Cardiac muscle cell (in vitro differentiated cells and primary cell): ENCODE data around the gene ERC2. TPM values are rescaled to one million over a fixed set of nuclear protein-coding genes. Genes with fewer than 3 reads are reported as not detected.

Source experiments
- DNase-seq, 2 donors: peaks; one replicate each; pipeline versions ENCODE4 v3.0.0 to v3.0.0-alpha.2; 2010 to 2017; ENCODE audit warnings: low read depth in 1 of 2, low spot score in 1 of 2
- H3K27ac ChIP-seq: fragments of 200-600 bp; sonication (generic); 2 replicates; pipeline ENCODE4 v1.5.1; 2016
- H3K27me3 ChIP-seq: fragments of 200-600 bp; sonication (generic); 2 replicates; pipeline ENCODE4 v1.6.0; 2016; ENCODE audit warnings: control low read depth
- H3K36me3 ChIP-seq: fragments of 200-600 bp; sonication (generic); 2 replicates; pipeline ENCODE4 v1.5.1; 2016; ENCODE audit warnings: control low read depth
- H3K4me1 ChIP-seq: fragments of 200-600 bp; sonication (generic); 2 replicates; pipeline ENCODE4 v1.8.1; 2017; ENCODE audit warnings: low read depth, mild to moderate bottlenecking, mixed run types
- H3K4me3 ChIP-seq: fragments of 200-600 bp; sonication (generic); 2 replicates; pipeline ENCODE4 v1.5.1; 2016; ENCODE audit warnings: mild to moderate bottlenecking
- H3K9me3 ChIP-seq: fragments of 200-600 bp; sonication (generic); 2 replicates; pipeline ENCODE4 v1.5.1; 2017; ENCODE audit warnings: low read depth, mild to moderate bottlenecking, control low read depth
- polyA plus RNA-seq: library from polyadenylated mRNA; unstranded; fragments of >200 nt; fragmentation: Nextera tagmentation; extraction: Ambion mirVana; gene quantifications from 2 replicates; pipeline ENCODE4 v1.2.1, GENCODE V29; 2016
- total RNA-seq: library from RNA; depleted of rRNA; stranded (reverse); fragments of >200 nt; gene quantifications from 2 replicates; pipeline ENCODE4 v1.2.3, GENCODE V29; 2016
- TF ChIP-seq, protein P1 (sequence below): IDR thresholded peaks from 2 replicates; pipeline ENCODE4 v1.5.1; 2012; ENCODE audit warnings: low read depth, mild to moderate bottlenecking, low read length

The ERC2 gene
- total and polyA plus RNA-seq, 2 experiments from 2014 or later = 18.1 to 29.0 TPM

DNA sequence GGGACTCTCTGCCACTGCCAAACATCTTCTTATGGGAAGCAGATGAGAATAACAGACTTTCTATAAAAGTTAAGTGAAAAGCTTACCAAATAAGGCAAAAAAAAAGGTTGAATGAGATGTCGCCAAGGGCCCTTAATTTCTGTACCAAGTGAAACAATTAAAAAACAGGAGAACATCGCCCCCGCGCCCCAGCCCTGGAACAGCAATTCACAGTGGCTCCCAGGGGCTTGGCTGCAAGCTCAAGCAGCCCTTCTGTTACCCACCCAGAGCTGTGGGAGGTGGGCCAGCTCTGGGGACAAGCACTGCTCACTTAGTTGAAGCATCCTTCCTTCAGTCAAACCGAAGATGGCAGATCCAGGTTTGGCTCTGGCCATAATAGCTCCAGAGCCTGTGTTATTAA, 208.0 kb downstream of the ERC2 start:
- Histone ChIP-seq H3K4me1 (no peaks in the 10 kb centered on the region), H3K27me3 (no peaks in the 10 kb centered on the region), H3K36me3 (no peaks in the 10 kb centered on the region), H3K4me3 (no peak overlapping the region), H3K27ac (no peak overlapping the region), H3K9me3 (no peaks in the 10 kb centered on the region)
- TF ChIP-seq, protein P1, sequence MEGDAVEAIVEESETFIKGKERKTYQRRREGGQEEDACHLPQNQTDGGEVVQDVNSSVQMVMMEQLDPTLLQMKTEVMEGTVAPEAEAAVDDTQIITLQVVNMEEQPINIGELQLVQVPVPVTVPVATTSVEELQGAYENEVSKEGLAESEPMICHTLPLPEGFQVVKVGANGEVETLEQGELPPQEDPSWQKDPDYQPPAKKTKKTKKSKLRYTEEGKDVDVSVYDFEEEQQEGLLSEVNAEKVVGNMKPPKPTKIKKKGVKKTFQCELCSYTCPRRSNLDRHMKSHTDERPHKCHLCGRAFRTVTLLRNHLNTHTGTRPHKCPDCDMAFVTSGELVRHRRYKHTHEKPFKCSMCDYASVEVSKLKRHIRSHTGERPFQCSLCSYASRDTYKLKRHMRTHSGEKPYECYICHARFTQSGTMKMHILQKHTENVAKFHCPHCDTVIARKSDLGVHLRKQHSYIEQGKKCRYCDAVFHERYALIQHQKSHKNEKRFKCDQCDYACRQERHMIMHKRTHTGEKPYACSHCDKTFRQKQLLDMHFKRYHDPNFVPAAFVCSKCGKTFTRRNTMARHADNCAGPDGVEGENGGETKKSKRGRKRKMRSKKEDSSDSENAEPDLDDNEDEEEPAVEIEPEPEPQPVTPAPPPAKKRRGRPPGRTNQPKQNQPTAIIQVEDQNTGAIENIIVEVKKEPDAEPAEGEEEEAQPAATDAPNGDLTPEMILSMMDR = no peak
- DNase-seq = no peak

DNA sequence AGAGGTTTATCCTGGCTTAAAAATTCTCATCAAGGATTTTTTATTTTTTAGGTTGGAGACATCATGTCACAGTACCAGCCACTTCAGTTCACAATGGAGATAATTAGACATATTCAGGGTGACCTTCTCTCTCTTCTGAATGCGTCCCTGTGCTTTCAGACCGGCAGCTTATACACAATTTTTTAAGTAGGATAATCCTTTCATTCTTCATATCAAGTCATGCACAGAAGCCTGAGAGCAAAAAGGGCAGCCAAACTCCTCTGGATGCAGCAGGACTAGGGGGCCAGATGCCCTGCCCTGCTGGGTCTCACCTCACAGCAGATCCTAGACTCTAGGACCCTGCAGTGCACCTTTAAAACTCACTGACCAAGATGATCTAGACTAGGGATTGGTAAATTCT, 210.4 kb downstream of the ERC2 start:
- no peak for DNase-seq
- H3K9me3 ChIP-seq = no peaks in the 10 kb centered on the region
- no peak overlapping the region for H3K27ac ChIP-seq
- no peaks in the 10 kb centered on the region for H3K36me3 ChIP-seq
- TF ChIP-seq, protein P1 = no peak
- no peaks in the 10 kb centered on the region for H3K27me3 ChIP-seq
- H3K4me3 ChIP-seq = no peak overlapping the region
- H3K4me1 ChIP-seq = no peaks in the 10 kb centered on the region

GRCh38 chr3:56254835-56255234, 213.4 kb downstream of the ERC2 start:
- H3K4me1 ChIP-seq = peaks cover 5% of the 10 kb centered on the region
- H3K36me3 ChIP-seq = no peaks in the 10 kb centered on the region
- no peak overlapping the region for H3K27ac ChIP-seq
- TF ChIP-seq, protein P1 = peak; percentile 37
- no peaks in the 10 kb centered on the region for H3K27me3 ChIP-seq
- no peak overlapping the region for H3K4me3 ChIP-seq
- DNase-seq = no peak
- no peaks in the 10 kb centered on the region for H3K9me3 ChIP-seq

GRCh38 chr3:56253941-56254665, 214.2 kb downstream of the ERC2 start:
- H3K9me3 ChIP-seq = no peaks in the 10 kb centered on the region
- H3K27ac ChIP-seq = no peak overlapping the region
- peaks cover 5% of the 10 kb centered on the region for H3K4me1 ChIP-seq
- no peaks in the 10 kb centered on the region for H3K27me3 ChIP-seq
- TF ChIP-seq, protein P1 = no peak
- DNase-seq = no peak
- H3K36me3 ChIP-seq = no peaks in the 10 kb centered on the region
- H3K4me3 ChIP-seq = no peak overlapping the region

- DNase-seq = peak; percentile 71 to 72
- H3K4me3 ChIP-seq = no peak overlapping the region
- H3K27me3 ChIP-seq = no peaks in the 10 kb centered on the region
- no peaks in the 10 kb centered on the region for H3K36me3 ChIP-seq
- TF ChIP-seq, protein P1 = peak; percentile 75
- H3K27ac ChIP-seq = no peak overlapping the region
- H3K9me3 ChIP-seq = no peaks in the 10 kb centered on the region
- peaks cover 5% of the 10 kb centered on the region for H3K4me1 ChIP-seq
Measured at GRCh38 chr3:56251343-56251945, 216.8 kb downstream of the ERC2 start.
